Testis (tissue), 3 donors: Measurements from ENCODE around the gene FHIP1B. TPM values are rescaled to one million over a fixed set of nuclear protein-coding genes. Genes with fewer than 3 reads are reported as not detected.
"Not testable (repeated sequence)": the region's sequence is repeated elsewhere in the genome, so short reads cannot be mapped to it uniquely, and the experiment has no call there.

Source experiments
- DNase-seq: peaks from one replicate; pipeline ENCODE4 v3.0.0-alpha.2; 2019
- H3K27ac ChIP-seq, 2 donors: fragments of 200-600 bp; sonication (generic); one replicate each; pipeline ENCODE4 v1.5.1; 2019
- H3K27me3 ChIP-seq: fragments of 200-600 bp; sonication (generic); one replicate; pipeline ENCODE4 v1.5.1; 2019
- H3K36me3 ChIP-seq: fragments of 200-600 bp; sonication (generic); one replicate; pipeline ENCODE4 v1.5.1; 2017; ENCODE audit warnings: low read depth; ENCODE audit errors: missing control alignments
- H3K4me1 ChIP-seq: fragments of 200-600 bp; sonication (generic); one replicate; pipeline ENCODE4 v1.5.1; 2019
- H3K4me3 ChIP-seq, 2 donors: fragments of 200-600 bp; sonication (generic); one replicate each; pipeline ENCODE4 v1.5.1; 2017 to 2019
- H3K9me3 ChIP-seq: fragments of 200-600 bp; sonication (generic); one replicate; pipeline ENCODE4 v1.5.1; 2017
- CTCF ChIP-seq, 3 experiments: fragments of 450-650 bp in 2 of 3; fragments of 200-600 bp in 1 of 3; sonication (generic) in 1 of 3; IDR thresholded peaks; one replicate each; pipeline ENCODE4 v1.5.1; 2016 to 2019; ENCODE audit warnings: antibody characterized with exemption in 3 of 3, mild to moderate bottlenecking in 2 of 3, moderate library complexity in 1 of 3
- POLR2A ChIP-seq: fragments of 450-650 bp; IDR thresholded peaks from one replicate; pipeline ENCODE4 v1.6.1; 2017; ENCODE audit warnings: antibody characterized with exemption, mild to moderate bottlenecking, moderate library complexity
- whole genome bisulfite sequencing, 2 donors: methylation state at CpG; one replicate each; pipeline ENCODE4 v1.1.5; 2018; 5-methylcytosine and 5-hydroxymethylcytosine counted together
- intact Hi-C: fragments of 100-400 bp; cut with DNase I; formaldehyde crosslinking; loops from one replicate; pipeline ENCODE4 v1.15.1; 2023; ENCODE audit warnings: low total_unique reads
- polyA plus RNA-seq: library from polyadenylated mRNA; stranded (reverse); fragments of 350-450 nt; fragmentation: Illumina TruSeq; extraction: RNeasy Lipid Tissue Mini Kit (QIAGEN cat#74804); gene quantifications from one replicate; pipeline ENCODE4 v1.2.3, GENCODE V29; 2014; ENCODE audit warnings: low read depth, low replicate concordance; ENCODE audit not compliant: insufficient read depth
- total RNA-seq, 2 donors: library from RNA; depleted of rRNA; stranded (reverse); fragments of >200 nt; gene quantifications; one replicate each; pipeline ENCODE4 v1.2.3, GENCODE V29; 2016

The FHIP1B gene
- total and polyA plus RNA-seq, 3 donors from 2014 or later = 98.3 to 156 (median 134) TPM

- H3K27ac ChIP-seq = peak overlapping the region; percentile 50 to 65
- H3K36me3 ChIP-seq = no peaks in the 10 kb centered on the region
- H3K27me3 ChIP-seq = no peaks in the 10 kb centered on the region
- TF ChIP-seq POLR2A (no peak), CTCF (IDR thresholded peaks at IDR 0.05) (no peak)
- H3K9me3 ChIP-seq = no peaks in the 10 kb centered on the region
- DNase-seq = peak; percentile 92
- H3K4me3 ChIP-seq = no peak overlapping the region
- peaks cover 23% of the 10 kb centered on the region for H3K4me1 ChIP-seq
- 64 to 71% methylated on average over 3 of the region's 3 CpGs for WGBS, 2 donors
- intact Hi-C loops = no loop called here
Measured at GRCh38 chr11:6249770-6250555, 15.5 kb upstream of the FHIP1B start.

- H3K36me3 ChIP-seq, DNase-seq, intact Hi-C loops, H3K4me3 ChIP-seq, H3K27ac ChIP-seq, H3K27me3 ChIP-seq, H3K9me3 ChIP-seq: not testable (repeated sequence)
- peaks cover 23% of the 10 kb centered on the region for H3K4me1 ChIP-seq
- WGBS, 2 donors = 95 to 96% methylated on average over 3 of the region's 3 CpGs
Measured at GRCh38 chr11:6248897-6249296, 14.5 kb upstream of the FHIP1B start.

GRCh38 chr11:6248248-6248647 is 13.8 kb upstream of the FHIP1B start:
- intact Hi-C loops = no loop called here
- H3K36me3 ChIP-seq = no peaks in the 10 kb centered on the region

GRCh38 chr11:6245536-6245935 is 11.1 kb upstream of the FHIP1B start:
- intact Hi-C loops = no loop called here
- H3K27ac ChIP-seq = no peak overlapping the region
- no peak overlapping the region for H3K4me3 ChIP-seq
- DNase-seq = no peak
- TF ChIP-seq CTCF (IDR thresholded peaks at IDR 0.05) (no peak), POLR2A (no peak)
- WGBS, 2 donors = 89 to 95% methylated on average over 2 of the region's 2 CpGs
- H3K9me3 ChIP-seq = no peaks in the 10 kb centered on the region
- peaks cover 9% of the 10 kb centered on the region for H3K4me1 ChIP-seq
- H3K36me3 ChIP-seq = no peaks in the 10 kb centered on the region
- no peaks in the 10 kb centered on the region for H3K27me3 ChIP-seq

More at GRCh38 chr11:6248248-6248647, 13.8 kb upstream of the FHIP1B start:
- no peak overlapping the region for H3K27ac ChIP-seq
- DNase-seq = no peak
- peaks cover 23% of the 10 kb centered on the region for H3K4me1 ChIP-seq
- 82 to 95% methylated on average over 1 of the region's 1 CpG for WGBS, 2 donors
- H3K27me3 ChIP-seq = no peaks in the 10 kb centered on the region
- H3K9me3 ChIP-seq = no peaks in the 10 kb centered on the region
- TF ChIP-seq POLR2A (no peak), CTCF (IDR thresholded peaks at IDR 0.05) (no peak)
- H3K4me3 ChIP-seq = no peak overlapping the region

- TF ChIP-seq POLR2A (no peak), CTCF (IDR thresholded peaks at IDR 0.05) (no peak)
- 95% methylated on average over 7 of the region's 7 CpGs; no CpG with 5 or more reads in 1 of the 2 donors for WGBS, 2 donors
- intact Hi-C loops = no loop called here
- H3K27me3 ChIP-seq = no peaks in the 10 kb centered on the region
- H3K27ac ChIP-seq = no peak overlapping the region
- DNase-seq = no peak
- H3K9me3 ChIP-seq = no peaks in the 10 kb centered on the region
- no peaks in the 10 kb centered on the region for H3K4me1 ChIP-seq
- H3K36me3 ChIP-seq = no peaks in the 10 kb centered on the region
- H3K4me3 ChIP-seq = no peak overlapping the region
Measured at GRCh38 chr11:6241316-6241715, 6.9 kb upstream of the FHIP1B start.
